ENCODE measurements around the gene SETBP1.

GRCh38 chr18:44824884-44825283 is 144.2 kb downstream of the SETBP1 start:
- TF ChIP-seq POLR2AphosphoS5 (IDR thresholded peaks at IDR 0.05; ENCODE audit: borderline replicate concordance, low read depth, low read length), result no peak
- no peak for TF ChIP-seq EZH2 (IDR thresholded peaks at IDR 0.05)

All from SK-N-MC (cell line).